OCI-LY7 (cell line): ENCODE results near the gene KCNN1. TPM values are rescaled to one million over a fixed set of nuclear protein-coding genes. Genes with fewer than 3 reads are reported as not detected.
A peak's percentile ranks its signal among the peaks of the same experiment; 100 is the strongest.

ENCODE experiments used
- BruUV-seq: library from RNA; stranded (reverse); fragments of 400-500 nt; replicated peaks from 2 replicates; lab custom pipeline; 2021; lab: Mats Ljungman, UMichigan
- CTCF ChIA-PET: fragments of 300-600 bp; sonication (Branson Sonifier 250); formaldehyde crosslinking; loops from one replicate; lab custom pipeline; 2022; ENCODE audit warnings: antibody characterized with exemption; ENCODE audit not compliant: unreplicated experiment; lab: Charles Lee
- POLR2A ChIA-PET: fragments of 300-600 bp; sonication (Branson Sonifier 250); formaldehyde crosslinking; loops from one replicate; lab custom pipeline; 2022; ENCODE audit warnings: antibody characterized with exemption; lab: Charles Lee
- DNase-seq: peaks from one replicate; pipeline ENCODE4 v3.0.0-alpha.2; 2015; ENCODE audit warnings: low spot score
- H2AFZ ChIP-seq: fragments of 200-600 bp; sonication (generic), shearing (Covaris generic); 2 replicates; pipeline ENCODE4 v1.6.1; 2014; ENCODE audit warnings: mild to moderate bottlenecking, antibody characterized with exemption, low read length, moderate library complexity
- H3K27ac ChIP-seq: fragments of 200-600 bp; sonication (generic); 2 replicates; pipeline ENCODE4 v1.5.1; 2014; ENCODE audit warnings: mixed run types, low read depth, mild to moderate bottlenecking, moderate library complexity, low read length, inconsistent platforms; ENCODE audit not compliant: poor library complexity, severe bottlenecking
- H3K36me3 ChIP-seq: fragments of 200-600 bp; sonication (generic); 2 replicates; pipeline ENCODE4 v1.6.1; 2014; ENCODE audit warnings: mild to moderate bottlenecking, antibody characterized with exemption, low read length, moderate library complexity, mixed read lengths; ENCODE audit not compliant: insufficient read depth
- H3K4me1 ChIP-seq: fragments of 200-600 bp; sonication (generic); 2 replicates; pipeline ENCODE4 v1.5.1; 2014; ENCODE audit warnings: mild to moderate bottlenecking, low read length; ENCODE audit not compliant: insufficient read depth, poor library complexity, severe bottlenecking
- H3K4me2 ChIP-seq: fragments of 200-600 bp; sonication (generic); 2 replicates; pipeline ENCODE4 v1.6.1; 2014; ENCODE audit warnings: mild to moderate bottlenecking, low read length
- H3K4me3 ChIP-seq: fragments of 200-600 bp; sonication (generic); 2 replicates; pipeline ENCODE4 v1.5.1; 2014; ENCODE audit warnings: mild to moderate bottlenecking, low read depth, low read length; ENCODE audit not compliant: poor library complexity, severe bottlenecking
- H3K79me2 ChIP-seq: fragments of 200-600 bp; sonication (generic); 2 replicates; pipeline ENCODE4 v1.6.1; 2016; ENCODE audit warnings: low read depth, mild to moderate bottlenecking, low read length, moderate library complexity, mixed read lengths; ENCODE audit not compliant: insufficient read depth
- H3K9me2 ChIP-seq: fragments of 200-600 bp; sonication (generic); 2 replicates; pipeline ENCODE4 v1.6.1; 2016; ENCODE audit warnings: mild to moderate bottlenecking, low read length, mixed read lengths; ENCODE audit not compliant: insufficient read depth
- H3K9me3 ChIP-seq: fragments of 200-600 bp; sonication (generic); 2 replicates; pipeline ENCODE4 v1.6.1; 2014; ENCODE audit warnings: mild to moderate bottlenecking, mixed run types, low read length, mixed read lengths
- H4K20me1 ChIP-seq: fragments of 200-600 bp; sonication (generic); 2 replicates; pipeline ENCODE4 v1.6.1; 2014; ENCODE audit warnings: mild to moderate bottlenecking, antibody characterized with exemption, low read length, moderate library complexity, mixed read lengths; ENCODE audit not compliant: insufficient read depth
- EZH2phosphoT487 ChIP-seq: fragments of 200-600 bp; sonication (generic); IDR thresholded peaks from 2 replicates; pipeline ENCODE4 v1.6.1; 2018; ENCODE audit warnings: low read depth, borderline replicate concordance, mild to moderate bottlenecking, mixed run types, antibody characterized with exemption, low read length, moderate library complexity, mixed read lengths
- intact Hi-C: fragments of 100-400 bp; cut with micrococcal nuclease; formaldehyde crosslinking; loops from one replicate; pipeline ENCODE4 v1.10.0; 2022; ENCODE audit not compliant: unreplicated experiment
- total RNA-seq, 2 experiments: library from RNA; depleted of rRNA in 1 of 2; stranded (reverse); fragments of >200 nt in 1 of 2; shearing (Covaris generic) in 1 of 2; gene quantifications; 2 replicates each; pipeline ENCODE4 v1.2.3, GENCODE V29; 2014 to 2022
- TF ChIP-seq, protein P1 (sequence below): fragments of 200-600 bp; sonication (generic); conservative IDR thresholded peaks from 2 replicates; pipeline ENCODE4 v1.5.1; 2014; ENCODE audit warnings: mild to moderate bottlenecking, antibody characterized with exemption, low read length, moderate library complexity, mixed read lengths

The KCNN1 gene
- total RNA-seq, 2 experiments from 2014 or later = 0.57 to 1.1 TPM

DNA sequence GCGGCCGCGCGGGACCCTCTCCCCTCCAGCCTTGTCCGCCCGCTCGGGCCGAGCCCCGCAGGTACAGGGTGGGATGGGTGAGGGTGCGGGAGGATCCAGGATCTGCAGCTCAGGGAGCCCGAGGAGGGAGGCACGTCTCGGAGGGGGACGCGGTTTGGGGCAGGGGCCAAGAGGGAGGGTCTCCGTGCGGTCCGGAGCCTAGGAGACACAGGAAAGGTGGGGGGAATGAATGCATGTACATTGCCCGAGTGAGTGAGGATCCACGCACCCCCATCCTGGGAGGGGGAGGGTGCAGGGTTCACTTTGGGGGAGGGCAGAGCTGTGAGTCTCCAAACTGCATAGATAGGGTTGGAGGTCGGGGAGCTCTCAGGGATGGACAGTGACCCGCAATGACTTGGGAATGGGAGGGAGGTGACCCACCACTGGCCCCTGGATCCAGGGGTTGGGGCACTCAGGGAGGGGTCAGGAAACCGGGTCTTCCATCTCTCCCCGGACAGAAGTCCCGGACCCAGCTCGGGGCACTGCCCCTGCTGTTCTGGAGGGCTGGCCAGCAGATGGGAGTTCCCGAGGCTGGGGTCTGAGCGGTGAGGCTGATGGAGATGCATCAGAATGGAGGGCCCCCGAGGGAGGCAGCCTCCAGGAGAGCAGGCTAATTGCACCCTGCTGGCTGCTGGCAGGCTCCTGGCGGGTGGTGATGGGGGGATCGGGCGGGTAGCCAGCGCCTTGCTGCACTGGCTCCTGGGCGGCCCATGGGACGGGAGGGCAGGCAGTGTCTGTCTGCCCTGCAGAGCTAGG, 547 bp downstream of the KCNN1 start:
- ChIA-PET POLR2A (interaction anchor here (0.5 kb wide), 1 partner anchor 11 kb away, joined by 4 read pairs; no protein-coding TSS in a partner anchor), CTCF (interaction anchor here (0.5 kb wide), 1 partner anchor 31 kb away, joined by 3 read pairs; no protein-coding TSS in a partner anchor)
- peak overlapping the region; percentile 56; the same call in 1 of the 2 replicates for H3K4me2 ChIP-seq
- no peaks in the 10 kb centered on the region for H3K9me2 ChIP-seq
- DNase-seq = no peak
- TF ChIP-seq EZH2phosphoT487 = no peak
- TF ChIP-seq, protein P1, sequence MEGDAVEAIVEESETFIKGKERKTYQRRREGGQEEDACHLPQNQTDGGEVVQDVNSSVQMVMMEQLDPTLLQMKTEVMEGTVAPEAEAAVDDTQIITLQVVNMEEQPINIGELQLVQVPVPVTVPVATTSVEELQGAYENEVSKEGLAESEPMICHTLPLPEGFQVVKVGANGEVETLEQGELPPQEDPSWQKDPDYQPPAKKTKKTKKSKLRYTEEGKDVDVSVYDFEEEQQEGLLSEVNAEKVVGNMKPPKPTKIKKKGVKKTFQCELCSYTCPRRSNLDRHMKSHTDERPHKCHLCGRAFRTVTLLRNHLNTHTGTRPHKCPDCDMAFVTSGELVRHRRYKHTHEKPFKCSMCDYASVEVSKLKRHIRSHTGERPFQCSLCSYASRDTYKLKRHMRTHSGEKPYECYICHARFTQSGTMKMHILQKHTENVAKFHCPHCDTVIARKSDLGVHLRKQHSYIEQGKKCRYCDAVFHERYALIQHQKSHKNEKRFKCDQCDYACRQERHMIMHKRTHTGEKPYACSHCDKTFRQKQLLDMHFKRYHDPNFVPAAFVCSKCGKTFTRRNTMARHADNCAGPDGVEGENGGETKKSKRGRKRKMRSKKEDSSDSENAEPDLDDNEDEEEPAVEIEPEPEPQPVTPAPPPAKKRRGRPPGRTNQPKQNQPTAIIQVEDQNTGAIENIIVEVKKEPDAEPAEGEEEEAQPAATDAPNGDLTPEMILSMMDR = no peak
- no peak overlapping the region for H2AFZ ChIP-seq
- no TSS peak for BruUV-seq
- H3K9me3 ChIP-seq = no peaks in the 10 kb centered on the region
- no peaks in the 10 kb centered on the region for H3K4me1 ChIP-seq
- intact Hi-C loops = no loop called here
- no peaks in the 10 kb centered on the region for H4K20me1 ChIP-seq
- H3K4me3 ChIP-seq = no peak overlapping the region
- H3K79me2 ChIP-seq = no peaks in the 10 kb centered on the region
- no peak overlapping the region for H3K27ac ChIP-seq
- H3K36me3 ChIP-seq = no peaks in the 10 kb centered on the region

GRCh38 chr19:17968362-17968761, 1.5 kb downstream of the KCNN1 start:
- TF ChIP-seq EZH2phosphoT487 = no peak
- TF ChIP-seq, protein P1 = no peak
- no peak for DNase-seq
- intact Hi-C loops = no loop called here
- Histone ChIP-seq H3K9me3 (no peaks in the 10 kb centered on the region), H4K20me1 (no peaks in the 10 kb centered on the region), H2AFZ (no peak overlapping the region), H3K4me3 (no peak overlapping the region), H3K79me2 (no peaks in the 10 kb centered on the region), H3K4me2 (no peak overlapping the region), H3K36me3 (no peaks in the 10 kb centered on the region), H3K9me2 (no peaks in the 10 kb centered on the region), H3K4me1 (no peaks in the 10 kb centered on the region), H3K27ac (no peak overlapping the region)
- ChIA-PET CTCF (no interaction called here), POLR2A (interaction anchor here (0.5 kb wide), 1 partner anchor 458 kb away, joined by 6 read pairs; no protein-coding TSS in a partner anchor)
- no TSS peak for BruUV-seq
